ENCODE data around the gene FRMD8. TPM values are rescaled to one million over a fixed set of nuclear protein-coding genes. Genes with fewer than 3 reads are reported as not detected.
A peak's percentile ranks its signal among the peaks of the same experiment; 100 is the strongest.

FRMD8 gene
- total and polyA plus RNA-seq, 2 experiments from 2014 or later, result 7.0 to 35.4 TPM

- no peaks in the 10 kb centered on the region for H3K9me3 Mint-ChIP-seq
- peaks cover 10% of the 10 kb centered on the region for H3K4me1 Mint-ChIP-seq
- 0 out of 2 replicates have a peak overlapping the region, but pooled peaks have one; percentile 3 for H3K27ac ChIP-seq (ENCODE audit: low read depth)
Measured at GRCh38 chr11:65353376-65353775, 33.1 kb upstream of the FRMD8 start.

More at GRCh38 chr11:65353376-65353775, 33.1 kb upstream of the FRMD8 start:
- peak overlapping the region; percentile 92 for H3K4me3 ChIP-seq
- no peak for DNase-seq (ENCODE audit: low spot score)
- H3K27me3 ChIP-seq (ENCODE audit: insufficient read depth), result peaks cover 31% of the 10 kb centered on the region
- H2AFZ ChIP-seq, result no peak overlapping the region
- H4K20me1 ChIP-seq (replicated peaks; ENCODE audit: insufficient read depth), result peaks cover 7% of the 10 kb centered on the region; the same call in 1 of the 2 replicates
- H3K4me2 ChIP-seq, result peak overlapping the region; percentile 99
- H3K9me2 ChIP-seq (ENCODE audit: insufficient read depth), result no peaks in the 10 kb centered on the region
- H3K27me3 Mint-ChIP-seq (ENCODE audit: insufficient read depth, low read depth, poor library complexity), result peaks cover 34% of the 10 kb centered on the region
- H3F3A ChIP-seq (replicated peaks; ENCODE audit: low read depth), result peaks cover 21% of the 10 kb centered on the region
- peaks cover 43% of the 10 kb centered on the region for H3K36me3 Mint-ChIP-seq (ENCODE audit: low read depth)
- H3K4me3 Mint-ChIP-seq, result peak overlapping the region; percentile 69
- H3K4me1 ChIP-seq (ENCODE audit: insufficient read depth), result peaks cover 6% of the 10 kb centered on the region; the same call in 1 of the 2 replicates
- H3K27ac Mint-ChIP-seq, result no peak overlapping the region
- ATAC-seq, result no peak
- TF ChIP-seq ZNF462 (CRISPR knock-in tag; IDR thresholded peaks at IDR 0.05) (no peak), ZNF331 (CRISPR knock-in tag; IDR thresholded peaks at IDR 0.05; ENCODE audit: low read depth) (no peak), POLR2AphosphoS5 (IDR thresholded peaks at IDR 0.05; ENCODE audit: low read depth) (no peak), CREB1 (CRISPR knock-in tag; IDR thresholded peaks at IDR 0.05; ENCODE audit: low read depth) (no peak), ZNF114 (CRISPR knock-in tag; IDR thresholded peaks at IDR 0.05) (no peak), CTCF (conservative IDR thresholded peaks at IDR 0.05; ENCODE audit: low read depth in 2 of 2) (no peak), REST (IDR thresholded peaks at IDR 0.05; ENCODE audit: unreplicated experiment) (no peak), EZH2 (IDR thresholded peaks at IDR 0.05; ENCODE audit: low read depth, unreplicated experiment) (no peak), ETS1 (IDR thresholded peaks at IDR 0.05) (no peak), EZH2phosphoT487 (IDR thresholded peaks at IDR 0.05; ENCODE audit: unreplicated experiment) (no peak), STAT1 (IDR thresholded peaks at IDR 0.05; ENCODE audit: unreplicated experiment) (no peak), NANOG (IDR thresholded peaks at IDR 0.05; ENCODE audit: borderline replicate concordance) (no peak), JUNB (IDR thresholded peaks at IDR 0.05; ENCODE audit: unreplicated experiment) (no peak)
- peaks cover 24% of the 10 kb centered on the region for H3K36me3 ChIP-seq (ENCODE audit: insufficient read depth)
- no peaks in the 10 kb centered on the region for H3K79me2 ChIP-seq (replicated peaks; ENCODE audit: insufficient read depth)
